GM19351 (cell line): ENCODE data around the gene GPR157.
"Not testable (repeated sequence)": the region's sequence is repeated elsewhere in the genome, so short reads cannot be mapped to it uniquely, and the experiment has no call there.

ENCODE experiments used
- ATAC-seq: cut with Tn5 transposase; IDR thresholded peaks from one replicate; pipeline ENCODE4 v1.9.1; 2021; ENCODE audit warnings: mild to moderate bottlenecking, moderate library complexity; ENCODE audit not compliant: unreplicated experiment

GPR157 gene, protein sequence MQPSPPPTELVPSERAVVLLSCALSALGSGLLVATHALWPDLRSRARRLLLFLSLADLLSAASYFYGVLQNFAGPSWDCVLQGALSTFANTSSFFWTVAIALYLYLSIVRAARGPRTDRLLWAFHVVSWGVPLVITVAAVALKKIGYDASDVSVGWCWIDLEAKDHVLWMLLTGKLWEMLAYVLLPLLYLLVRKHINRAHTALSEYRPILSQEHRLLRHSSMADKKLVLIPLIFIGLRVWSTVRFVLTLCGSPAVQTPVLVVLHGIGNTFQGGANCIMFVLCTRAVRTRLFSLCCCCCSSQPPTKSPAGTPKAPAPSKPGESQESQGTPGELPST

DNA sequence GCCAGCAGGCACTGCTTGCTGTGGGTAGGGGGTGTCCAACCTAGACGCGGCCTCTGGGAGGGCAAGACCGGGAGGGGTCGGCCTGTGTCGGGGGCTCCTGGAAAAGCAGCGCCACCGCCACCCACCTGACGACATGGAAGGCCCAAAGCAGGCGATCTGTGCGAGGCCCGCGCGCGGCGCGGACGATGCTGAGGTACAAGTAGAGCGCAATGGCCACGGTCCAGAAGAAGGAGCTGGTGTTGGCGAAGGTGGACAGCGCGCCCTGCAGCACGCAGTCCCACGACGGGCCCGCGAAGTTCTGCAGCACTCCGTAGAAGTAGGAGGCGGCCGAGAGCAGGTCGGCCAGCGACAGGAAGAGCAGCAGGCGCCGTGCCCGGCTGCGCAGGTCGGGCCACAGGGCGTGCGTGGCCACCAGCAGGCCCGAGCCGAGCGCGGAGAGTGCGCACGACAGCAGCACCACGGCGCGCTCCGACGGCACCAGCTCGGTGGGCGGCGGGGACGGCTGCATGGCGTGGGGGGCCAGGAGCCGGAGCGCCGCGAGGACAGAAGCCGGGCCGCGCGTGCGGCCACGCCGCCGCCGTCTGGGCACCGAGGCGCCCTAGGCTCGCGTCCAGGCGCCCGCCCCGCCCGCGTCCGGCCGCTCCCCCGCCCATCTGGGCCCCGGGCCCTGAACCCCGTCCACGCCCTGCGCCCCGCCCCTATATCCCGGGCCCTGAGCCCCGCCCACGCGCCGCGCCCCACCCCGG lies at the start of gene GPR157:
TSS of gene GPR157 (minus strand) at position 583 of the 746 bp plus-strand sequence. CDS start at position 508, 75 bp downstream.
- peak; percentile 61 for ATAC-seq

- no peak for ATAC-seq
Measured at GRCh38 chr1:9174762-9175161, 45.9 kb upstream of the GPR157 start.

DNA sequence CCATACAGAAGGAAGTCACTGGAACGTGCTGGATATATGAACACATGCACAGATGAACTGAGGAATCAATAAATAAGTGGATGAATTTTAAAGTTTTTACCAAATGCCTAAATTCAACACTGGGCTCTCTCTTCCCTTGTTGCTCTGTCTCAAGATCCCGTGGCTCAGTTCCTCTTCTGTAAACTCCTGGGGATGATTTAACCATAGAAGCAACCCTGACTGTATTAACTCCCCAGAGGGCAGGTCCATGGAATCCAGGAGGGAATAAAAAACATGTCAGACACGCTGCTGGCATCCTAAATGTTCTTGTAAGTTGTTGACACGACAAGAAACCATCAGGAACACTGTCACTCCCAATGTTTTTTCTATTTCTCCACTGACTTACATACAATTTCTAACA lies 45.3 kb upstream of the GPR157 start:
- ATAC-seq = no peak

DNA sequence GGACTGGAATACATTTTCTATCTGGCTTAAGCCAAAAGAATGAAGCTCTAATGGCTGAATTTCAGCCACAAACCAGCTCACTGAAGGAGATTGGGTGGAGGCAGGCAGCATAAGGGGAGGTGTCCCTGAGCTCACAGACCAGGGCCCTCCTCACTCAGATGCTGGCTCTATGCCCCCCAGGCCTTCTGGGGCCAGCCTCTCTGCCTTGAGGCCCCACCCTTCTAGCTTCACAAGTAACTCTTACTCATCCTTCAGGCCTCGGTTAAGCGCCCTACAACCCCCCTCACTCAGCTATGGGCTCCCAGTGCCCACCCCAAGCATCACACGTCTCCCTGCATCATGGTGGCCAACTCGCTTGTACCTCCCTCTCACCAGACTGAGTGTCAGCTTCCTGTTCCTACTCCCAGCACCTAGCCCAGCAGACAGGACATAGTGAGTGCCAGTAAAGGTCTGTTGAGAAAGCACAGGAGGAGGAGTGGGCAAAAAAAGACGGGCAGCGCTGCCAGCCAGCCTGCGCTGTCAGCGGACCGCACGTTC lies 40.8 kb upstream of the GPR157 start:
- no peak for ATAC-seq

DNA sequence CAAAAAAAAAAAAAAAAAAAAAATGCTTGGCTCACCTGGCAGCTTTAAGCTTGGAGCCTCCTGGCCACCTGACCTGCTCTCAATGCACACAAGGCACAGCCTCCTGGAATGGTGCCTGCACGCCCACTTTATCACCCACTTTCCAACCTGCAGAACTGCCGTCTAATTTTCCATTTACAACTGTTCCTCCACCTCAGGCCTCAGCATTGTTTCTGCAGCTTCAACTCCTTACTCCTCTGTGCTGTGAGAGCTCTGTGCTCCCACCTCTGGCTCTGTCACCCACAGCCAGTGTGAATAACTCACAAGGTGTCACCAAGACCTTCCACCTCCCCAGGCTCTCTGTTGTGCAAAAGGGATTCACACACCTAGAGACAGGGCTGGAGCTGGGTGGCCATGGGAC lies 38.7 kb upstream of the GPR157 start:
- no peak for ATAC-seq

DNA sequence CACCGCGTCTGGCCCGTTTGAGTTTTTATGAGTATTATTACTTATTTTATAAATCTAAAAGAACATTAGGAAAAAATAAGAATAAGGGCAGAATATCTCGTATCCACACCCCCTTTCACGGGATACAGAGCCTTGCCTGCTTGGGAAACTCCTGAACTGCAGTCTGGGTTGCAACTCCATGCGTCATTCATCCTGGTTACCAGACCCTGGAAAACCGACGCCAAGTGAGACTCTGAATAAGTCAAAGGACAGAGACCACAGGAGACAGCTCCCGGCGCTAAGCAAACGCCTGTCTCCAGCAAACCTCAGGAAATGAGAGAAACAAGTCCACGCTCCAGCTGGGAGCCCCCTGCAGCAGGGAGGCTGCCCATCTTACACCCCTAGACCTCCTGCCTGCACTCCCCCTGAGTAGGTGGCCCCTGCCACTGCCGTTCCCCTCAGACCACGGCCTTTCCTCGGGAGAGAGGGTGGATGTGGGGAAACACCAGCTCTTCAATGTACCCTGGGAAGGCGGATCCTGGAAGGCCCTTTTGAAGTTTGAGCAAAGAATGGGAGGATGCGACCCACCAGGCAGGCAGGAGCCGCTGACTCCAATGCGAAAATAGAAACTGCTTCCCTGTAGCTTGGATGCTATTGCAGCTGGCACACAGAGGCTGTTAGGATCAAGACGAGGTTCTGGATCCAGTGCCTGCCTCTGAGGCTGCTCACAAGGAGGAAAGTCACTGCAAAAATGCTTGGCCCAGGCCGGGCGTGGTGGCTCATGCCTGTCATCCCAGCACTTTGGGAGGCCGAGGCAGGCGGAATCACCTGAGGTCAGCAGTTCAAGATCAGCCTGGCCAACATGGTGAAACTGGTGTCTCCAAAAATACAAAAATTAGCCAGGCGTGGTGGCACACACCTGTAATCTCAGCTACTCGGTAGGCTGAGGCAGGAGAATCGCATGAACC lies 37.7 kb upstream of the GPR157 start:
- no peak for ATAC-seq

DNA sequence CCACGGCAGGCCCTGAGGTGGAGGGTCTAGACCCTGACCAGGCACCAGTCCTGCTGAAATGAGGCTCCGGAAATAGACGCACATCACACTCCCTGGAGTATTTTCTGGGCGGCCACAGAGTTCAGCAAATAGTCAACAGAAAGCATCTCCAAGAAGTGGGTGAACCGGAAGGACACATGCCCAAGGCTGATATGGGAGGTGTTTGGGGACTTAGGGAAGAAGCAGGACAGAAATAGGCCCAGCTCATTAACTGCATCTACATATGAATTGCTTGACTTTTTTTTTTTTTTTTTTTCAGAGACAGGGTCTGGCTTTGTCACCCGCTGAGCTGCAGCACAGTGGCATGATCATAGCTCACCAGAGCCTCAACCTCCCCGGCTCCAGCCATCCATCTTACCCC lies 36.5 kb upstream of the GPR157 start:
- ATAC-seq = no peak

DNA sequence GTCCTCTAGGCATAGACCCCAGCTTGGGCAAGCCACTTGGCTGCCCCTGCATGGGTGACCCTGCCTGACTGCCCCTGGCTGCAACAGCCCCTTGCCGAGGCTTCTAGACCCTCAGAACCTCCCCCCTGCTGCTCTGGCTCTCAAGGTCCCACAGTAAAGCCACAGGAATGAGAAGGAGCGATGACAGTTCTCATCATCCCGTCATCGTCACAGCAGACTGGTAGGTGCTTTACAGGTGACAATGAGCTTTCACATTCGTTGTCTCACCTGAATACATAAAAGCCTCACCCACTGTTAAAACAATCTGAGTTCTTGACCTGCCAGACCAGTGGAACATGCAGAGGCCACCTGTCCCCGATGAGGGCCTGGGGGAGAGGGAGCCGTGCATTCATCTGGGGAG lies 36.0 kb upstream of the GPR157 start:
- ATAC-seq = no peak

DNA sequence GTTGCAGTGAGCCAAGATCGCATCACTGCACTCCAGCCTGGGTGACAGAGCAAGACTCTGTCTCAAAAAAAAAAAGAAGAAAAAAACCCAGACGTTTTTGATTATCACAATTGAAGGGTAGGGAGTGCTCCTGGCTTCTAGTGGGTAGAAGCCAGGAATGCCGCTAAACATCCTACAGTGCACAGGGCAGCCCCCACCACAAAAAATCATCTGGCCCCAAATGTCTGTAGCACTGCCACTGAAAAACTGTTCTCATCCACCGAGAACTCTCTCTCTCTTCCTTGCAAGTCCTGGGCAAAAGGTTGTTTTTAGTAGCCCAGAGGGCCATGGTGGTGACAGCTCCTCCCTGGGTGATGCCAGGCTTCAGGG lies 35.6 kb upstream of the GPR157 start:
- no peak for ATAC-seq

DNA sequence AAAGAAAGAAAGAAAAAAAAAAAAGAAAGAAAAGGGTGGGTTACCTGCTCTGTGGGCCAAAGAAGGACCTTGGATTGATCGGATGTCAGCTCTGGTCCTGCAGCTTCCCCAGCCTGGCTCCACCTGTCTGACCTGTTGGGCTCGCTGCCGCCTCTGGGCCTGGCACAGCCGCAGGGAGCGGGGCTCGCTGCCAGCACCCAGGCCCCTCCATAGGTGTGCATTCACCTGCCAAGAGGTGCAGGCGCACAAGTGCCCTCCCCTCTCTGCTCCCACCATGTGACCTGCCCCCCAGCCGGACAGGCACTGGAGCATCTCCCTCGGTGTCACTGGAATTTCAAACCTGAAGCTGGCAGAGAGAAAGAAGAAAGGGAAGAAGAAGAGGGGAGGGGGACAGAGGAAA lies 33.1 kb upstream of the GPR157 start:
- no peak for ATAC-seq

GRCh38 chr1:9161342-9161741 lies 32.4 kb upstream of the GPR157 start:
- ATAC-seq = no peak

DNA sequence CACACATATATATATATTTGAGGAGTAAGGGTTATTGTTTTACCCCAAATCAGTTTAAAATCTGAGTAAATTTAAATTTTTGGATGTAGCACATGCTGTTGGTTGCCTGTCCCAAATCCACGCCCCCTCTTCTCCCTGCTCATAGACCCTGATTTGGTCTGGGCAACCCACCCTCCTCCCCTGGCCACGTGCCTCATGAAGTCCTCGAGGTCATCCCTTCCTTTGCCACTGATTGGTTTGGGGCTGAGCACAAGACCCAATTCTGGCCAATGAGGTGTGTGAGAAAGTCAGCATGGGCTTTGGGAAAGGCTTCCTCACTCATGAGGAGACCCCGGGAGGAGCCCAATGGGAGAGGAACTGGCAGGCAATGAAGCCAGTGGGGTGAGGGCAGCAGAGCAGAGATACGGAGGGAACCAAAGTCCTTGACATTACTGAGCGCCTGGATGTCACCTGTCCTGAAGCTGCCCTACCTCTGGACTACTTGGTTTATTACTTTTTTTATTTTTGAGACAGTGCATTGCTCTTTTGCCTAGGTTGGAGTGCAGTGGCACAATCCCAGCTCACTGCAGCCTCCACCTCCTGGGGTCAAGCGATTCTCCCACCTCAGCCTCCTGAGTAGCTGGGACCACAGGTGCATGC lies 31.3 kb upstream of the GPR157 start:
- ATAC-seq = no peak

DNA sequence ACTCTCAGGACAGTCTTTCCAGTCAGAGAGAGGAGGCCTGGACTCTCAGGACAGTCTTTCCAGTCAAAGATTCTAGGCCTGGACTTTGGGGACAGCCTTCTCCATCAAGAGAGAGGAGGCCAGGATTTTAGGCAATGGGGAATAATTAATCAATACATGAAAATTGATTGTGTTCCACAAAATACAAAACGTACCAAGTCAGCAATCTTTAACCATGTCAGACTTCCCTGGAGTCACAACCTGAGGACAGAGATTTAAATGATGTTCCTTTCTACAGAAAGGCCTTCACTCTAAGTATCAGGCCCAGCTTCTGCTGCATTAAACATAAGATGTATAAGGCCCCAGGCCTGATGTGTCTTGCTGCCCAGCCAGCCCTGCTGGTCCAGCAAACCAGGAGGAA lies 27.0 kb upstream of the GPR157 start:
- no peak for ATAC-seq

DNA sequence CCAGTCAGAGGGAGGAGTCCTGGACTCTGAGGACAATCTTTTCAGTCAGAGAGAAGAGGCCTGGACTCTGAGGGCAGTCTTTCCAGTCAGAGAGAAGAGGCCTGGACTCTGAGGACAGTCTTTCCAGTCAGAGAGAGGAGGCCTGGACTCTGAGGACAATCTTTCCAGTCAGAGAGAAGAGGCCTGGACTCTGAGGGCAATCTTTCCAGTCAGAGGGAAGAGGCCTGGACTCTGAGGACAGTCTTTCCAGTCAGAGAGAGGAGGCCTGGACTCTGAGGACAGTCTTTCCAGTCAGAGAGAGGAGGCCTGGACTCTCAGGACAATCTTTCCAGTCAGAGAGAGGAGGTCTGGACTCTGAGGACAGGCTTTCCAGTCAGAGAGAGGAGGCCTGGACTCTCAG lies 26.5 kb upstream of the GPR157 start:
- ATAC-seq = not testable (repeated sequence)

- no peak for ATAC-seq
Measured at GRCh38 chr1:9153152-9153551, 24.2 kb upstream of the GPR157 start.

DNA sequence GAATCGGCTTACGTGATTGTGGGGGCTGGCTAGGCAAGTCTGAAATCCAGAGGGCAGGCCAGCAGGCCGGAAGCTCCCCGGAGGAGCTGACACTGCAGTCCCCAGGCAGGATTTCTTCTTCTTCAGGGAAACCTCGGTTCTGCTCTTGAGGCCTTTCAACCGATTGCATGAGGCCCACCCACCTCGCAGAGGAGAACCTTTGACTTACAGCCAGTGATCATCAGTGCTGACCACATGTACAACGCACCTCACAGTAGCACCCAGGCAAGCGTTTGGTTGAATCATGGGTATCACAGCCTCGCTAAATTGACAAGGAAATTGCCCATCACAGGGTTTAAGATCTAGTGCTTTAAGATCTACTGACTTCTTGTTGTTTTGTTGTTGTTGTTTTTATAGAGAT lies 23.6 kb upstream of the GPR157 start:
- no peak for ATAC-seq

GRCh38 chr1:9151328-9151860 lies 22.5 kb upstream of the GPR157 start:
- ATAC-seq = no peak

DNA sequence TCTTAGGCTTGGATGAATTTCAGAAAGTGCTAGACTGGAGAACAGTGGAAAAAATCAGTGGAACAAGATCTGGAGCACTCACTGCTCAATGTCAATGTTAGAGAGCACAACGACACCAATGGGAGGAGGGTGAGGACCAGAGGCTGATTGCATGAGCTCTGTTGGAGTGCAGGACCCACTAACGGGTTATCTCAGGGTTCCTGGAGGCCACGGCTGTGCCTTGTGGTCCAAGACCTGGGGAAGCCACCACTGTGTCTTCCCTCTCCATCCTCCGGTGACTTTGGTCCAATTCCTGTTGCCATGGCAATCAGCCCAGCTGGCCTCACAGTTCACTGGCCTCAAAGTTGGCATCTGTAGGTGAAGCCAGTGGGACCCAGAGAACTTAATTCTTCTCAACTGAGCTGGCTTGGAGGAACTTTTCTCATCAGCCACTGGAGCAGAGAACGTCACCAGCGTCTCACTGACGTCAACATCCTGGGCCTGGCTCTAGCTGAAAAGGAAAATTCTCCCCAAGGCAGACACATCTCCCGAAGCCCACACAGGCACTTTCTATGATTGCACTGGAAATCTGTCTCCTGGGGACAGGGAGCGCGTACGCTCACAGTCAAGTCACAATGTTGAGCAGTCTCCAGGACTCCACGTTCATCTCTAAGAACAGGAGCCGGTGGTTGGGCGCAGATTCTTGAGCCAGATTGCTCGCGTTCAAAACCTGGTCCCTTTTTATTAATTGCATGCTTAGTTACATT lies 21.9 kb upstream of the GPR157 start:
- no peak for ATAC-seq

DNA sequence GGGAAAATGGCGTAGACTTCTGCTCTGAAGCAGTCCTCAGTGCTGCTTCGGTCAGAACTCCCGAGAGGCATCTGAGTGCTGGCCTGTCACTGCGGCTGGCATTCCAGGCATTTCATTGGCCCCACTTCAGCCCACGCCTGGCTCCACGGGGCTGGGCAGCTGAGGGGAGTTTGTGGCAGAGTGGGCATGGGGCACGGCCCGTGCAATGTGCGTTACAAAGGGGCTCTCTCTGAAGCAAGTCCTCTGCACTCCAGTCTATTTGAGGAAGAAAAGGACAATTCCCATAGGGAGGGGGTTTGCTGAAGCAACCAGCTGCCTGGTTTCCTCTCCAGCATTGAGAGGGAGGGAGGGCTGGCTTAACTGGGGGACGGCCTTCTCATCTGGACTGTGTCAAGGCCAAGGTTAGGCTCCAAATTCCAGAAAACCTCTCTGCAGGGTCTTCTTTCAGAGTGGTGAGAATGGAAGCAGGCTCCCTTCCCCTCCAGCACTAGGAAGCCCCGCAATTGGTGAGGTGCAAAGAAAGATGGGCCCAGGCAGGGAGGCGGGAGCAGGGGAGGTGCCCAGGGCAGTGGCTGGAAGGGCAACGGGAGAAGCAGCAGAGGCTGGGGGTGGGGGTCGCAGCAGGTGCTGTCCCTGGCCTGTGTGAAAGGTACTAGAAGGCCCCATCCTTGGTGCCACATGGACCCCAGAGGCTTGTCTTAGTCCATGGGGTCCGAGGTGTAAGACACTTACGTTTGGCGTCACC lies 21.1 kb upstream of the GPR157 start:
- no peak for ATAC-seq
